Middle frontal gyrus (tissue), 1 donor: Measurements from ENCODE around the gene NDUFS1.
"Not testable (repeated sequence)": the region's sequence is repeated elsewhere in the genome, so short reads cannot be mapped to it uniquely, and the experiment has no call there.

Source experiments
- DNase-seq: peaks from one replicate; pipeline ENCODE4 v3.0.0-alpha.2; 2015; ENCODE audit warnings: low spot score; ENCODE audit errors: extremely low spot score

Gene NDUFS1

DNA sequence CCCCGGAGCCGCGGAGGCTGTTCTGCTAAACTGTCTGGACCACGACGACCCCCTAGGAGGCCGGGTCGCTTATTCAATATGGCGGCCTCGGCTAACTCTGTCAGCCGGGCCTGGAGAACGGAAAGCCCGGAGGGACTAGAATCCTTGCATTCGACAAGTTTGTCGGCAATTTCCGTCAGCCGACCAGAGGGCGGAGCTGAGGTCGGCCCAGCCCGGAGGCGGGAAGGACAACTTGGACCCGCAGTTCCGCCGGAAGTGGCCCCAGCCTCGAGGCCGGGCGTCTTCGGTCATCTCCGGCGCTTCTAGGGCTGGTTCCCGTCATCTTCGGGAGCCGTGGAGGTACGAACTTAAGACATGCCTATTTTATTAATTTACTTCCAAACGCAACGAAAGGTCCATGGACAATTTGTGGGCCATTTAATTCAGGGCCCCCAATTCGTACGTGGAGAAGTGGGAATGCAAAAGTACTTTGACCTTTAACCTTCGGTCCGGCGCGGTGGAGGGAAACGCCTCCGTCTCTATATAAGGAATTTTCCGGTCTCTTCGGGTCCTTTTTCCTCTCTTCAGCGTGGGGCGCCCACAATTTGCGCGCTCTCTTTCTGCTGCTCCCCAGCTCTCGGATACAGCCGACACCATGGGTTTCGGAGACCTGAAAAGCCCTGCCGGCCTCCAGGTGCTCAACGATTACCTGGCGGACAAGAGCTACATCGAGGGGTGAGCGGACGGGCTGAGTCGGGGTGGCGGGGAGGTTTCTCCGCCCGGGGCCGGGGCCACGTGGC, at the start of gene NDUFS1, which contains the start of gene EEF1B2:
NDUFS1 (minus strand) TSS at position 99 of the 779 bp plus-strand sequence. CDS start 5,766 bp downstream, outside the sequence.
EEF1B2 (plus strand) TSS at position 550 of the 779 bp plus-strand sequence; CDS start at position 635, 85 bp downstream.
- DNase-seq: peak; percentile 98

DNA sequence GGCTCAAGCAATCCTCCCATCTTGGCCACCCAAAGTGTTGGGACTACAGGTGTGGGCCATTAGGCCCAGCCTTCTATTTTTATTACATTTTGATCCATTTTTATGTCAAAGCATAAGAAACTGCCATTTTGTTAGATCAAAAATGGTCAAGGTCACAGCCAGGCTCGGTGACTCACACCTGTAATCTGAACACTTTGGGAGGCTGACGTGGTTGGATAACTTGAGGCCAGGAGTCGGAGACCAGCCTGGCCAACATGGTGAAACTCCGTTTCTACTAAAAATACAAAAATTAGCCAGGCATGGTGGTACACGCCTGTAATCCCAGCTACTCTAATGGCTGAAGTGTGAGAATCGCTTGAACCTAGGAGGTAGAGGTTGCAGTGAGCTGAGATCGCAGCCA, 49.7 kb upstream of the NDUFS1 start:
- no peak for DNase-seq

DNA sequence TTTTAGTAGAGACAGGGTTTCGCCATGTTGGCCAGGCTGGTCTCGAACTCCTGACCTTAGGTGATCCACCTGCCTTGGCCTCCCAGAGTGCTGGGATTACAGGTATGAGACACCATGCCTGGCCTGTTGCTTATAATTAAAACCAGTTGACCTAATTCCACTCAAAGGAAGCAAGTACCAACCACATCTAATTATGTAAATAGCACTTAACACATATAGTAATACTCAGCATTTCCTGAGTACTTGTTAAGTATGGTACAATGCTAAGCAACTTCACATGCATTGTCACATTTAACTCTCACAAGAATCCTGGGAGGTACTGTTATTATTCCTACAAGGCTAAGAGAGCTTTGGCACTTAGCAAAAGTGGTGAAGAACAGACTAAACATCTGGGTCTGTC, 48.1 kb upstream of the NDUFS1 start:
- DNase-seq: not testable (repeated sequence)

DNA sequence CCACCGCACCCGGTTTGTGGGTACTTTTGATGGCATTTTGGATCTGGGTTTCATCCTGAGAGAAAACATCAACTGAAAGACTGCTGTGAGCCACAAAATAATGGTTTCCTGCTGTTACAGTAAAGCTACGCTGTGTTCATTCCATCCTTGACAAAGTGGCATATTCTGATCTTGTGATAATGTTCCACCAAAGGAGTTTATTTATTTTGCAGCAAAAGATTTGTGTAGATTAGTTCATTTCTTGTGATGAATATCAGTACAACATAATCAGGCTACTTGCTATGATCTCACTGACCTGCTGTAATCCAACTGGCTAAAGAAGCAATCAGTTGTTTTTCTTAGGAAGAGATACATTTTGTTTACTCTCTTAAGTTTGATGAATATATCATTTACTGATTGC, 45.5 kb upstream of the NDUFS1 start:
- DNase-seq: no peak

- DNase-seq: no peak
These were observed 44.1 kb upstream of the NDUFS1 start for GRCh38 chr2:206203331-206203730.

GRCh38 chr2:206202446-206202845, 43.2 kb upstream of the NDUFS1 start:
- no peak for DNase-seq

DNA sequence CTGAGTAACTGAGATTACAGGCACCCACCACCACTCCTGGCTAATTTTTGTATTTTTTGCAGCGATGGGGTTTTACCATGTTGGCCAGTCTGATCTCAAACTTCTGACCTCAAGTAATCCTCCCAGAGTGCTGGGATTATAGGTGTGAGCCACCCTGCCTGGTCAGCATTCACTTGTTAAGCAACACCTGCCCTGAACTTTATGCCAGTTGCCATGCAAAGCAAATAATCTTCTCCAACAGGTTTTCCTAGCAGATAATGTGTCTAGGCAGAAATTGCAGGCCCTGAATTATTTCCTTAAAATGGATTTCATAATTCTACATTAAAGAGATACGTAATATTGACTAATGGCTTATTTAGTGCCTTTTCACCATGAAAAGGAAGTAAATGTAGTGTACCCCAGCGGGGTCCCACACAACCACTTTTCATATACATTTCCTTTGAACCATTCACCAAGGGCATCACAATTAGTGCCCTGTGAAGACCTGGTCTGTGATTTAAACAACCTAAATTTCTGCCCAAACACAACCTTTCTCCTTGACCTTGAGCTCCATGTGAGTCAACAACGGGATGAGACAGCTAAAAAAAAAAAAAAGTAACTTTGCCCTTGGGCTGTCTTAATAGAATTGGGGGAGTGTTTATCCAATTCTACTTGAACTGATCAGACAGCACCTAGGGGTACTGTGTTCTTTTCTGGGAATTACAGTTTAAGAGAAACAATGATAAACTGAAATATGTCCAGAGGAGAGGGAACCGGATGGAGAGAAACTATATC, 42.0 kb upstream of the NDUFS1 start:
- DNase-seq: no peak

GRCh38 chr2:206198677-206199076, 39.4 kb upstream of the NDUFS1 start:
- DNase-seq: no peak

GRCh38 chr2:206193671-206194357, 34.6 kb upstream of the NDUFS1 start:
- DNase-seq: no peak

GRCh38 chr2:206192157-206192556, 32.9 kb upstream of the NDUFS1 start:
- no peak for DNase-seq

GRCh38 chr2:206190689-206191088, 31.4 kb upstream of the NDUFS1 start:
- no peak for DNase-seq

- DNase-seq: no peak
These were observed 30.9 kb upstream of the NDUFS1 start for GRCh38 chr2:206190111-206190510.

GRCh38 chr2:206189691-206190090, 30.4 kb upstream of the NDUFS1 start:
- DNase-seq: no peak

- not testable (repeated sequence) for DNase-seq
These were observed 22.3 kb upstream of the NDUFS1 start for GRCh38 chr2:206181526-206181925.

DNA sequence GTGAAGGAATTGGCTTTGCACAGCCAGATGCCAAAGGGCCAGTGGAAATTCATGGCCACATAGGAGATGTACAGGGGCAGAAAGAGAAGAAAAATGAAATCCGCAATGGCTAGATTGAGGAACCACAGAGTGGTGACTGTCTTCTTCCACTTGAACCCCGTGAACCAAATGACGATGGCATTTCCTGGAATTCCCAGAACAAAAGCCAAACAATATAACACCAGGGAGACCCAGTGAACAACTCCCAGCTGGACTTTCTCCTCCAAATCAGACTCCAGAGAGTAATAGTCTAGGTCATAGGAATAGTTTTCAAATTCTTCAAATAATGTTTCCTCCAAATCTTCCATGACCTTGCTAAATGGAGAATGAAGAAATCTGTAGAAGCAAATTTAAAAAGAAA, 17.7 kb upstream of the NDUFS1 start:
- DNase-seq: no peak

- no peak for DNase-seq
These were observed 16.9 kb upstream of the NDUFS1 start for GRCh38 chr2:206176121-206176520.

DNA sequence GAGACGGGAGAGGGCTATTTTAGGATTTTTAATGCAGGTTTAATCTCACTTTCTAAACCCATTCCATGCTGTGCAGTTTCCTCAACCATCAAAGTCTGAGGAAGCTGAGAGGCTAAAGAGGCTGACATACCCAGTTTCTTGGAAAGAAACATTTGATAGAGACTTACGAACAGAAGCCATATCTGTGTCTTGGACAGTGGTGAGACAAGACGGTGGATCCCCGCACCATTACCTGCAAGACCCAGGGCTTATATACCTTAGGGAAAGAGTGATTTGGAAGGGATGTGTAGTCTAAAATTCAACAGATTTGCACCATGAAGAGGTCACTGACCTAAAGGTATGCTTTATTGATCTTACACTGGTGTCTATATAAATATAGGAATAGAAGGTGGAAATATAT, 13.9 kb upstream of the NDUFS1 start:
- DNase-seq: no peak

DNA sequence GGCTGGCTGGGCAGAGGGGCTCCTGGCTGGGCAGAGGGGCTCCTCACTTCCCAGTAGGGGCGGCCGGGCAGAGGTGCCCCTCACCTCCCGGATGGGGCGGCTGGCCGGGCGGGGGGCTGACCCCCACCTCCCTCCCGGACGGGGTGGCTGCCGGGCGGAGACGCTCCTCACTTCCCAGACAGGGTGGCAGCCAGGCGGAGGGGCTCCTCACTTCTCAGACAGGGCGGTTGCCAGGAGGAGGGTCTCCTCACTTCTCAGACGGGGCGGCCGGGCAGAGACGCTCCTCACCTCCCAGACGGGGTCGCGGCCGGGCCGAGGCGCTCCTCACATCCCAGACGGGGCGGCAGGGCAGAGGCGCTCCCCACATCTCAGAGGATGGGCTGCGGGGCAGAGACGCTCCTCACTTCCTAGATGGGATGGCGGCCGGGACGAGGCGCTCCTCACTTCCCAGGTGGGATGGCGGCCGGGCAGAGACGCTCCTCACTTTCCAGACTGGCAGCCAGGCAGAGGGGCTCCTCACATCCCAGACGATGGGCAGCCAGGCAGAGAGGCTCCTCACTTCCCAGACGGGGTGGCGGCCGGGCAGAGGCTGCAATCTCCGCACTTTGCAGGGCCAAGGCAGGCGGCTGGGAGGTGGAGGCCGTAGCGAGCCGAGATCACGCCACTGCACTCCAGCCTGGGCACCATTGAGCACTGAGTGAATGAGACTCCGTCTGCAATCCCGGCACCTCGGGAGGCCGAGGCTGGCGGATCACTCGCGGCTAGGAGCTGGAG, 12.6 kb upstream of the NDUFS1 start:
- not testable (repeated sequence) for DNase-seq

- not testable (repeated sequence) for DNase-seq
These were observed 9.0 kb upstream of the NDUFS1 start for GRCh38 chr2:206168230-206168629.

GRCh38 chr2:206164261-206164862, 5.1 kb upstream of the NDUFS1 start:
- DNase-seq: peak; percentile 44
